GM12878 (cell line): ENCODE measurements around the gene NHEJ1. TPM values are rescaled to one million over a fixed set of nuclear protein-coding genes. Genes with fewer than 3 reads are reported as not detected.

Source experiments
- ATAC-seq: fragments of 200-7000 bp; cut with Tn5 transposase; 3 replicates; pipeline ENCODE4 v1.9.1; 2020; ENCODE audit warnings: mild to moderate bottlenecking, moderate library complexity
- BruUV-seq: library from RNA; stranded (reverse); fragments of 400-500 nt; replicated peaks from 2 replicates; lab custom pipeline; 2021; lab: Mats Ljungman, UMichigan
- CTCF ChIA-PET: fragments of 300-600 bp; sonication (Branson Sonifier 250); formaldehyde crosslinking; extraction: SDS; loops from one replicate; lab custom pipeline; 2021; ENCODE audit warnings: inconsistent platforms; lab: Yijun Ruan, JAX
- POLR2A ChIA-PET: fragments of 350-600 bp; formaldehyde crosslinking; extraction: SDS; loops from one replicate; lab custom pipeline; 2021; ENCODE audit warnings: inconsistent platforms; lab: Charles Lee
- RAD21 ChIA-PET: fragments of 300-600 bp; sonication (Branson Sonifier 250); formaldehyde crosslinking; loops from one replicate; lab custom pipeline; 2023; ENCODE audit warnings: antibody characterized with exemption; ENCODE audit not compliant: unreplicated experiment; lab: Charles Lee
- SMC1A ChIA-PET: fragments of 300-600 bp; sonication (Branson Sonifier 250); formaldehyde crosslinking; loops from one replicate; lab custom pipeline; 2023; ENCODE audit not compliant: unreplicated experiment, uncharacterized antibody; lab: Charles Lee
- DNase-seq: peaks from one replicate; pipeline ENCODE4 v3.0.0-alpha.2; 2011; ENCODE audit warnings: low read depth, low spot score
- FAIRE-seq: peaks from 3 replicates; lab custom pipeline; 2011; peaks lifted over from hg19 to GRCh38; lab: Jason Lieb, UNC
- H2AFZ ChIP-seq: 2 replicates; pipeline ENCODE4 v1.6.0; 2011; ENCODE audit warnings: low read depth, low read length, control low read depth; ENCODE audit not compliant: control insufficient read depth
- H3K27ac ChIP-seq: 2 replicates; pipeline ENCODE4 v1.5.1; 2011; ENCODE audit warnings: control low read depth; ENCODE audit not compliant: control insufficient read depth, insufficient read depth
- H3K27me3 ChIP-seq, 2 experiments: replicated peaks in 1 of 2; 2 replicates each; pipeline versions ENCODE4 v1.6.0 to v1.6.1; 2011; ENCODE audit warnings: low read length in 1 of 2; ENCODE audit not compliant: control insufficient read depth in 2 of 2, insufficient read depth in 2 of 2
- H3K36me3 ChIP-seq, 2 experiments: 2 replicates each; pipeline ENCODE4 v1.5.1; 2011; ENCODE audit warnings: low read length in 1 of 2; ENCODE audit not compliant: control insufficient read depth in 2 of 2, insufficient read depth in 2 of 2
- H3K4me1 ChIP-seq: 2 replicates; pipeline ENCODE4 v1.6.1; 2011; ENCODE audit warnings: mild to moderate bottlenecking, low read length, moderate library complexity, mixed read lengths; ENCODE audit not compliant: control insufficient read depth, insufficient read depth
- H3K4me2 ChIP-seq: 2 replicates; pipeline ENCODE4 v1.6.0; 2011; ENCODE audit warnings: control low read depth; ENCODE audit not compliant: control insufficient read depth, insufficient read depth
- H3K4me3 ChIP-seq: fragments of 200-600 bp; sonication (generic); 2 replicates; pipeline ENCODE4 v1.5.1; 2016
- H3K79me2 ChIP-seq: 2 replicates; pipeline ENCODE4 v1.6.0; 2011; ENCODE audit warnings: low read length; ENCODE audit not compliant: control insufficient read depth, insufficient read depth
- H3K9ac ChIP-seq: 2 replicates; pipeline ENCODE4 v1.8.0; 2011; ENCODE audit warnings: low read length, control low read depth, mixed read lengths; ENCODE audit not compliant: control insufficient read depth, insufficient read depth
- H3K9me3 ChIP-seq: replicated peaks from 3 replicates; pipeline ENCODE4 v1.5.1; 2011; ENCODE audit warnings: mild to moderate bottlenecking, low read length; ENCODE audit not compliant: control insufficient read depth, insufficient read depth
- H4K20me1 ChIP-seq: 2 replicates; pipeline ENCODE4 v1.6.0; 2011; ENCODE audit not compliant: control insufficient read depth, insufficient read depth
- ASH2L ChIP-seq: fragments of 300-600, 200-600 bp; sonication (generic); IDR thresholded peaks from 2 replicates; pipeline ENCODE4 v1.6.1; 2017; ENCODE audit warnings: low read depth, mild to moderate bottlenecking, borderline replicate concordance
- ATF7 ChIP-seq: fragments of 450-650 bp; IDR thresholded peaks from 2 replicates; pipeline ENCODE4 v1.6.1; 2016; ENCODE audit warnings: low read depth, mild to moderate bottlenecking
- CEBPZ ChIP-seq: fragments of 150-350 bp; IDR thresholded peaks from 2 replicates; pipeline ENCODE4 v1.6.1; 2016; ENCODE audit warnings: low read depth, low read length
- CHD2 ChIP-seq: IDR thresholded peaks from 2 replicates; pipeline ENCODE4 v1.6.1; 2011; ENCODE audit warnings: low read depth, low read length, improper control_type of control experiment, borderline replicate concordance
- CTCF ChIP-seq, 3 experiments: IDR thresholded peaks in 2 of 3; conservative IDR thresholded peaks in 1 of 3; 2 replicates each; pipeline ENCODE4 v1.5.1; 2011; ENCODE audit warnings: low read depth in 3 of 3, low read length in 3 of 3, mild to moderate bottlenecking in 3 of 3, control low read depth in 2 of 3, moderate library complexity in 2 of 3, inconsistent platforms in 1 of 3, mixed read lengths in 1 of 3; ENCODE audit not compliant: control insufficient read depth in 2 of 3, insufficient read depth in 1 of 3; ENCODE audit errors: extremely low read depth in 1 of 3
- IKZF1 ChIP-seq: fragments of 450-650 bp; conservative IDR thresholded peaks from 2 replicates; pipeline ENCODE4 v1.6.1; 2017; ENCODE audit warnings: antibody characterized with exemption, mild to moderate bottlenecking
- MAX ChIP-seq: IDR thresholded peaks from 2 replicates; pipeline ENCODE4 v1.6.1; 2012; ENCODE audit warnings: low read depth, low read length, improper control_type of control experiment
- RBBP5 ChIP-seq: fragments of 200-600 bp; sonication (generic); conservative IDR thresholded peaks from 2 replicates; pipeline ENCODE4 v1.6.1; 2016
- SMAD1 ChIP-seq: fragments of 450-650 bp; IDR thresholded peaks from 2 replicates; pipeline ENCODE4 v1.6.1; 2018; ENCODE audit warnings: mild to moderate bottlenecking, low read depth; ENCODE audit not compliant: partially characterized antibody
- WGBS: methylation state at CpG from one replicate; pipeline ENCODE4 v1.1.6; 2016; ENCODE audit warnings: low lambda C conversion rate; ENCODE audit not compliant: insufficient replicate concordance, insufficient coverage; ENCODE audit errors: missing lambda C conversion rate; 5-methylcytosine and 5-hydroxymethylcytosine counted together
- in situ Hi-C: fragments of 300-500 bp; cut with MboI; formaldehyde crosslinking; loops from 9 replicates; pipeline ENCODE4 v1.14.3; 2018; ENCODE audit warnings: mixed read lengths
- intact Hi-C: fragments of 100-400 bp; cut with micrococcal nuclease; formaldehyde crosslinking; loops from one replicate; pipeline ENCODE4 v1.14.2; 2022; ENCODE audit not compliant: unreplicated experiment
- polyA plus RNA-seq, 11 experiments: library from polyadenylated mRNA; depleted of rRNA in 4 of 11; unstranded in 6 of 11; stranded (reverse) in 5 of 11; fragments of >200 nt; fragmentation: Nextera tagmentation in 4 of 11; fragmentation: Illumina TruSeq in 1 of 11; extraction: Ambion mirVana in 4 of 11; extraction: Trizol in 1 of 11; gene quantifications; 1 replicate in 1 of 11; 2 replicates in 10 of 11; pipeline versions ENCODE4 v1.2.1 to v1.2.3, GENCODE V29; 2011 to 2016; ENCODE audit warnings: inconsistent platforms in 2 of 11, missing spikeins in 2 of 11, low read depth in 1 of 11
- total RNA-seq, 4 experiments: library from RNA; depleted of rRNA in 3 of 4; stranded (reverse); fragments of >200 nt in 3 of 4; fragmentation: Illumina TruSeq in 1 of 4; extraction: Trizol in 1 of 4; gene quantifications; 2 replicates each; pipeline versions ENCODE4 v1.2.1 to v1.2.3, GENCODE V29; 2013 to 2021
- TF ChIP-seq, protein P1 (sequence below): fragments of 450-650 bp; formaldehyde crosslinking; IDR thresholded peaks from 2 replicates; pipeline ENCODE4 v1.5.0; 2022; ENCODE audit warnings: mild to moderate bottlenecking, missing genetic modification characterization

NHEJ1 gene
- total and polyA plus RNA-seq, 10 of the 15 experiments (the other 5 are each of a cell fraction or from before 2014, with no cell fraction given) = 11.8 to 20.2 (median 17.0) TPM

GRCh38 chr2:219142329-219142728, 18.3 kb downstream of the NHEJ1 start (continued):
- no peak for TF ChIP-seq CHD2
- no peak for TF ChIP-seq RBBP5
- TF ChIP-seq IKZF1 = no peak
- no peak for TF ChIP-seq CTCF (IDR thresholded peaks at IDR 0.05 in 2 of 3, conservative IDR thresholded peaks at IDR 0.05 in 1 of 3; ENCODE audit: control insufficient read depth in 2 of 3, extremely low read depth in 1 of 3, insufficient read depth in 1 of 3, low read depth in 3 of 3, low read length in 3 of 3)
- TF ChIP-seq MAX = no peak
- TF ChIP-seq ASH2L = no peak
- TF ChIP-seq SMAD1 = no peak

DNA sequence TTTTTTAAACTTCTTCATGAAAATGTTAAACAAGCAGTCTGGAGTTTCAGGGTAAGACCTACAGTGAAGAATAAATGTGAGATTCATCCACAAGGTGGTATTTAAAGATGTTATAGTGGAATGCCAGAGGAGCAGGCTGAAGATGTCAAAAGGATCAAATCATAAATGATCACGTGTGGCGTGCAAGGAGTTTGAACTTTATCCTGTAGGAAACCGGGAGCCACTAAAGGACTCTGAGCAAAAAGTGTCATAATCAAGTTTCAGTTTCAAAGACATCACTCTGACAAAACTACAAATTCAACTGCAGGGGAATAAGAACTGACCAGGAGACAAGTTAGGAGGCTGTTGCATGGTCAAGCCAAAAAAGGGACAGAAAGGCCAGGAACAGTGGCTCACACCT, 19.9 kb downstream of the NHEJ1 start:
- BruUV-seq = no TSS peak
- no peak overlapping the region for H2AFZ ChIP-seq
- FAIRE-seq (no peak), DNase-seq (no peak), ATAC-seq (no peak)
- no peaks in the 10 kb centered on the region for H3K4me1 ChIP-seq
- no peak overlapping the region for H3K27ac ChIP-seq
- no peaks in the 10 kb centered on the region; the same call in 2 of the 3 replicates for H3K9me3 ChIP-seq
- WGBS = 97% methylated on average over 3 of the region's 3 CpGs
- in situ Hi-C loops = no loop called here
- ChIA-PET SMC1A (no interaction called here), POLR2A (no interaction called here), CTCF (interaction anchor here (1.0 kb wide), 1 partner anchor 14 kb away, joined by 3 read pairs; no protein-coding TSS in a partner anchor), RAD21 (no interaction called here)
- intact Hi-C loops = no loop called here
- no peak overlapping the region for H3K4me3 ChIP-seq
- H4K20me1 ChIP-seq = no peaks in the 10 kb centered on the region
- H3K4me2 ChIP-seq = no peak overlapping the region
- no peak overlapping the region for H3K9ac ChIP-seq
- peaks cover 0 to 2% of the 10 kb centered on the region in 2 experiments; a peak in 2 of 4 replicates for H3K36me3 ChIP-seq
- no peaks in the 10 kb centered on the region for H3K79me2 ChIP-seq
- H3K27me3 ChIP-seq = no peaks in the 10 kb centered on the region
- TF ChIP-seq CEBPZ (no peak), ATF7 (no peak)
- TF ChIP-seq, protein P1, sequence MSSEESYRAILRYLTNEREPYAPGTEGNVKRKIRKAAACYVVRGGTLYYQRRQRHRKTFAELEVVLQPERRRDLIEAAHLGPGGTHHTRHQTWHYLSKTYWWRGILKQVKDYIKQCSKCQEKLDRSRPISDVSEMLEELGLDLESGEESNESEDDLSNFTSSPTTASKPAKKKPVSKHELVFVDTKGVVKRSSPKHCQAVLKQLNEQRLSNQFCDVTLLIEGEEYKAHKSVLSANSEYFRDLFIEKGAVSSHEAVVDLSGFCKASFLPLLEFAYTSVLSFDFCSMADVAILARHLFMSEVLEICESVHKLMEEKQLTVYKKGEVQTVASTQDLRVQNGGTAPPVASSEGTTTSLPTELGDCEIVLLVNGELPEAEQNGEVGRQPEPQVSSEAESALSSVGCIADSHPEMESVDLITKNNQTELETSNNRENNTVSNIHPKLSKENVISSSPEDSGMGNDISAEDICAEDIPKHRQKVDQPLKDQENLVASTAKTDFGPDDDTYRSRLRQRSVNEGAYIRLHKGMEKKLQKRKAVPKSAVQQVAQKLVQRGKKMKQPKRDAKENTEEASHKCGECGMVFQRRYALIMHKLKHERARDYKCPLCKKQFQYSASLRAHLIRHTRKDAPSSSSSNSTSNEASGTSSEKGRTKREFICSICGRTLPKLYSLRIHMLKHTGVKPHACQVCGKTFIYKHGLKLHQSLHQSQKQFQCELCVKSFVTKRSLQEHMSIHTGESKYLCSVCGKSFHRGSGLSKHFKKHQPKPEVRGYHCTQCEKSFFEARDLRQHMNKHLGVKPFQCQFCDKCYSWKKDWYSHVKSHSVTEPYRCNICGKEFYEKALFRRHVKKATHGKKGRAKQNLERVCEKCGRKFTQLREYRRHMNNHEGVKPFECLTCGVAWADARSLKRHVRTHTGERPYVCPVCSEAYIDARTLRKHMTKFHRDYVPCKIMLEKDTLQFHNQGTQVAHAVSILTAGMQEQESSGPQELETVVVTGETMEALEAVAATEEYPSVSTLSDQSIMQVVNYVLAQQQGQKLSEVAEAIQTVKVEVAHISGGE (CRISPR knock-in tag) = no peak
